Measurements from ENCODE around the gene MAGI1.

GRCh38 chr3:65422154-65422553 is 616.6 kb downstream of the MAGI1 start:
- TF ChIP-seq CTCF (IDR thresholded peaks at IDR 0.05) (no peak), POLR2A (IDR thresholded peaks at IDR 0.05) (no peak)

Measured in lower leg skin (tissue), 3 donors.